Stimulated activated CD4-positive, alpha-beta T cell treated with anti-CD3 and anti-CD28 coated beads, Interleukin-1b, Interleukin-23, amount 100 ng/mL, for 4 hours (primary cell): Measurements from ENCODE around the gene LRRN2.
"Not testable (repeated sequence)": the region's sequence is repeated elsewhere in the genome, so short reads cannot be mapped to it uniquely, and the experiment has no call there.

Experiments
- DNase-seq, 2 donors: peaks; one replicate each; pipeline ENCODE4 v3.0.0-alpha.2; 2020; ENCODE audit warnings: low read depth in 2 of 2

LRRN2 gene

DNA sequence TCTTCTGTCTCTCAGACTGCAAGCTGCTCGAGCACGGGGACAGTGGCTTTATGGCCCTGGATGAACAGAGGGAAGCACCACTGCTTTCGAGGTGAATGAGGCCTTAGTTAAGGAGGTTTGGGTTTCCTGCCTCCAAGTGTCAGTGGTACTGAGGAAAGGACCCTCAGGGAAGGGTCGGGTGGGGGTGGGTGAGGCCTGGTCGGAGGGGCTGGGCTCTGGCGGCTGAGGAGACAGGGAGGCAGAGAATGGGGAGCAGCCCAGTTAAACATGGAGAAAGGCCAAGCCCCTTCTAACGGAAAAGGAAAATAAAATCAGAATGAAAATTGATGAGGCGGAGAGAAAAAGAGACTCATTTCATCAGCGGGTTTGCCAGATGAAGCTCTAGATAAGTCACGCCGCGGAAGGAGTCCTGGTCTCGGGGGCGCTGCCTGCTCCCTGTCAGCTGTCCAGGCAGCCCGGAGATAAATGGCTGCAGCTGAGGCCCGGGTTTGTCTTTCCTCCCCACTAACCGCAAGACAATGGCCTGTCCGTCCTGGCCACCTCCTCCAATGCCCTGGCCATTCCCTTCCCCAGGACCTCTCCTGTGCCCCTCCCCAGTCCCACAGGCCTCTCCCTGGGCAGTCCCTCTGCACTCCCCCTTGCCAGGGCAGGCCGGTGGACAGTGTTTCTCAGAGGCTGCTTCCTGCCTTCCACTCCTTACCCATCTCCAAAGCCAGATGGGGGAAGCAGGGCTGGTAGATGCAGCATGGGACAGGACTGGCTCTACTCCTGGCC, 55.2 kb downstream of the LRRN2 start:
- DNase-seq: no peak

DNA sequence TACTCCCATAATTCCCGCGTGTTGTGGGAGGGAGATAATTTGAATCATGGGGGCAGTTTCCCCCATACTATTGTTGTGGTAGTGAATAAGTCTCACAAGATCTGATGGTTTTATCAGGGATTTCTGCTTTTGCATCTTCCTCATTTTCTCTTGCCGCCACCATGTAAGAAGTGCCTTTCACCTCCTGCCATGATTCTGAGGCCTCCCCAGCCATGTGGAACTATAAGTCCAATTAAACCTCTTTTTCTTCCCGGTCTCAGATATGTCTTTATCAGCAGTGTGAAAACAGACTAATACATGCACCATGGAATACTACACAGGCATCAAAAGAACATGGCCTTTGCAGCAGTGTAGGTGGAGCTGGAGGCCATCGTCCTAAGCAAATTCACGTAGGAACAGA, 56.1 kb downstream of the LRRN2 start:
- DNase-seq: not testable (repeated sequence)

DNA sequence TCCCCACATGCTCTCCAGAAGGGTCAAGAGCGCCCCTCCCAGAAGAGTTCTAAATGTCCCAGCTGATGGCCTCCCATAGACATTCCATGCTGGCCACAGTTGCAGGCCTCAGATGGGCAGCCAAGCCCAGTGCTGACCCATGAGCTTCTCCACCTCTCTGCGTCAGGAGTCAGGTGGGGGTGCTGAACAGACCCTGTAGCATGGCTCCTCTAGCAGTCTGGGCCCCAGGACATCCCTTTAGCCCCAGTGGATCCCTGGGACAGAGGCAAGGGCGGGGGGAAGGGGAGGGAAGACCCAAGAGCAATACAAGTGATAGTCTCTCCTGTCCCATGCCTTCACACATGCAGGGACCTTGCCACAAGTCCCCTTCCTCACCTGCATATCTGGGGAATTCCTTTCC, 56.7 kb downstream of the LRRN2 start:
- DNase-seq: no peak

DNA sequence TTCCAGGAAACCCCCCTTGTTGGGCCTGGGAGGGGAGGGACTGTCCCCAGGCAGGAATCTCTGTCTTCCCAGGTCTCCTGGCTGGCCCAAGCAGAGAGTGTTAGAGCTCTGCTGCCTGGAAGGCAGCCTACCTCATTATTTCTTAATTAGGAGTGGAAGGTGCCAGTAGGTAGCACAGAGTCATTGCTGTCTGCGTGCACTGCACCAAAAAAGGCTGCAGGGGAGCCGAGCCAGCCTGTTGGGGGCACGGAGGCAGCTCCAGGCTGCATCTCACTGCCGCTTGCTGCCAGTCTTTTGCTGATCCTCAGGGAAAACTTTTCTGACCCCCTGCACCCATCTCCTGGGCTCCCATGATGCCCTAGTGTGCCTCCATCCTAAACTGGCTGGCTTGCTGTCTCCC, 58.1 kb downstream of the LRRN2 start:
- no peak for DNase-seq

DNA sequence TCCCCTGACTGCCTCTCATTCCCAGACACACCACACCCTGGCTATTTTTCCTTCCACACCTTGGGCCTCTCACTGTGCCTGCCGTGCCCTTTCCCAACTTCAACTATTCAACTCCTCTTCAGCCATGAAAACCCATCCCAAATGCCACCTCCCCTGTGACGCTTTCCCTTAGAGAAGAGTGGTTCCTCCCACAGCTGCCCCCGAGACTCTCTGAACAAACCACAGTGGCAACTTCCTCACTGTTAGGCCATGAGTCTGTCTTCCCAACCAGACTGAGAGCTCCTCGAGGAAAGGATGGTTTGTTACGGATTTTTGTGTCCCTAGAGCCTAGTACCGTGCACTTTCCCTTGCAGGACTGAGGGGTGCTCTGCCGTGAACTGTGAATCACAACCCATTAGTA, 59.2 kb downstream of the LRRN2 start:
- DNase-seq: no peak

DNA sequence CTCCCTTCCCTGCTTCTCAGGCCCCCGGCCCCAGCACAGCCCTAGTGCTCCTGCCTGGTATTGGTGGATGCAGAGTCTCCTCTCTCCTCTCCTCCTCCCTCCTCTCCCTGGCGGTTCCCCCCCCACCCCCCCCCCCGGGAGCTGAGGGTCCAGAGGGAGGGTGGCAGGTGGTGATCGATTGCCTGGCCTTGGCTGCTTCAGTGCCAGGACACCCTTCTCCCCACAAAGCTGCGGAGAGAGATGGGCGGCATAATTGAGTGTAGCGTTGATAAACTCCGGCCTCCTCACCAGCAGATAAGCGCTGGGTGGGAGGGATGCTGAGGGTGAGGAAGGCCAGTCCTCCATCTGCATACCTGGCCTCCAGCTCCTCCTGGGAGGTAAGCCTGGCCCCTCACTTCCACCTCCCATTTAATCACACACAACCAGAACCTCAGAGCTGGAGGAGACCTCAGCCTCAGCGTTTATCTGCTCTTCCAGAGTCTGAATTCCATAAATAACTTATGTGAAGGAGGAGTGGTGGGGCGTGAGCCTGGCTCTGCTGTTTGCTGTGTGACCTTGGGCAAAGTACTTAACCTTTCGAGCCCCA, 60.8 kb downstream of the LRRN2 start:
- no peak for DNase-seq

DNA sequence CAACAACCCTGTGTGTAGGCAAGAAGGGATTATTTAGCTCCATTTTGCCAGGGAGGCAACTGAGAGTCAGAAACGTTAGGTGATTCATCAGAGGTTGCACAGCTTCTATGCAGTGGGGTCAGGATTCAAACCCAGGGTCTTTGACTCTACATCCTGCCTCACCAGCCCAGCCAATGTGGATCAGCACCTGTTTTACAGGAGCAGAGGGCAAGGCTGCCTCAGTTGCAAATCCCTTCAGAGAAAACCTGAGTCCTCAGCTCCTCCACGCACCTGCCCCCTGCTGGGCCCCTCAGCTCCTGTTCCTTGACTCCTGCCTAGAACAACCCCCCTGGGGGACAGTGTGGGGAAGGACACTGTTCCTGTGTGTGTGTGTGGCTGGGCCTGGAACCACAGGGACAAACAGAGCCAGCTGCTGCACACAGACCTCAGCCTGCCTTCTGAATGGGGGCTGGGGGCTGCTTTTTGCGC, 61.6 kb downstream of the LRRN2 start:
- DNase-seq: no peak

DNA sequence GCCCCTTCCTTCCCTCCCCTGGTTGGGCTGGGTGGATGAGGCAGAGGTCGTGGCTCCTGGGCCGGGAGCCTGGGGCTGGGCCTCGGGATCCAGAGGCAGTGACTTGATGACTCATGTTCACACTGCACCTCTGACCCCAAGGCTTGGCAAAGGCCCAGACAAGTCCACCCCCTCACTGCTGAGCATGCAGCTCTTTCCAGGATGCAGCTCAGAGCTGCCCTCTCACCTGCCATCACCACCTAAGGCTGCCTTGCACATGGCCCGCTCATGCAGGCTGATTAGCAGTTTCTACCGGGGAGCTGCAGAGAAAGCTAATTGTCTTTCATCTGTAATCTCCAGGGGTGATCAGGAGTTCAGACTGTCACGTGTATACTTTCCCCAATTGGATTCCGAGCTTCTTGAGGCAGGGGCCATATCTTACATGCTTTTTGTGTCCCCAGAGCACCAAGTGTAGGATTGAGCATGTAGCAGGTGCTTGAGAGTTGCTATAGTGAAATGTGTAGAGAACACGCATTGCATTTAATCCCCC, 62.1 kb downstream of the LRRN2 start:
- DNase-seq: no peak

DNA sequence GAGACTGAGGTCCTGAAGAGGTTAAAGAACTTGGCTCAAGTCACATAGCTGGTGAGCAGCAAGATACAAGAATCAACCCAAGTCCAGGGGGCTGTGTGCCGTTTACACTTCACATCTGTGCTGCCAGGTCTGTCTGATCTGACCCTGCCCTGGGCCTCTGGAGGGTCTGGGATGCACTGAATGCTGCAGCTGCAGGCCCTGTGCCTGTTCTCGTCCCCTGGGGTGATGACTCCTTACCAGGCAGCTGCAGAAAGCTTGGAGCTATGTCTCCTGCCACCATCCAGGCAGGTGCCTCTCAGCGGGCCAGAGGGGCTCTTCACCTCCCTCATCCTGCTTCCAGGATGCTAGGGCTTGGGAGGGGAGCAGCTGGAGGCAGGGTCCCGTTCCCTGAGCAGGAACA, 63.5 kb downstream of the LRRN2 start:
- no peak for DNase-seq

DNA sequence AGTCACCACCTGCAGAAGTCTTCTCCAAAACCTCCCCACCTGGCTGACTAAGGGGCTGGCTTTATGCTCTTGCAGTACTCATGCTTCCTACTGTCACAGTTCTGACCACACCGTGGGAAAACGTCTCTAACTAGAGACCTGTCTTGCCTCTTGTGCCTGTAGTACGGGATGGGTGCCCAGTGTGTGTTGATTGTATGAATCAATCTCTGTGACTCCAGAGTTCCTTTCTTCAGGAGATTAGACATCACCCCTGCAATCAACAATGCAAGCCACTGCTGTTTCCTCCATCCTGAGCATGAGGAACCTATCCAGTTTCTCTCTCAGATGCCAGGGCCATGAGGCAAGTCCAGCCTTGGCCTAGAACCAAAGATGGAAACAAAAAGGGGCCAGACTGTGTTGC, 64.1 kb downstream of the LRRN2 start:
- DNase-seq: no peak

DNA sequence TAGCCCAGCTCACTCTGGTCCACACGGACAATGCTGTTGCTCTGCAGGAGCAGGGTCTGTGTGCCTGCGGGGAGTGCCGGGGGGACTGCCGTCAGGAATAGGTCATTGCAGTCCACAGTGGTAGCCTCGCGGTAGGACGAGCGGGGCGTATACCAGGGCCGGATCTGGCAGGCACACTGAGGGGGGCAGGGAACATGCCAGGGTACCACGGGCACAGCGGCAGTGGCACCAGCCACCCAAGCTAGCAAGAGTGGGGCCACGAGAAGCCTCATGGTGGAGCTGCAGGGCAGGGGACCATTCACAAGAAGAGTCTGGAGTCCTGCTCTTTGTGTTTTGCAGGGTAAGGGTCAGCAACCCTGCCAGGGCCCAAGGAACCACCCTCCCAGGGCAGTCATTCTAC, 65.8 kb downstream of the LRRN2 start:
- no peak for DNase-seq

DNA sequence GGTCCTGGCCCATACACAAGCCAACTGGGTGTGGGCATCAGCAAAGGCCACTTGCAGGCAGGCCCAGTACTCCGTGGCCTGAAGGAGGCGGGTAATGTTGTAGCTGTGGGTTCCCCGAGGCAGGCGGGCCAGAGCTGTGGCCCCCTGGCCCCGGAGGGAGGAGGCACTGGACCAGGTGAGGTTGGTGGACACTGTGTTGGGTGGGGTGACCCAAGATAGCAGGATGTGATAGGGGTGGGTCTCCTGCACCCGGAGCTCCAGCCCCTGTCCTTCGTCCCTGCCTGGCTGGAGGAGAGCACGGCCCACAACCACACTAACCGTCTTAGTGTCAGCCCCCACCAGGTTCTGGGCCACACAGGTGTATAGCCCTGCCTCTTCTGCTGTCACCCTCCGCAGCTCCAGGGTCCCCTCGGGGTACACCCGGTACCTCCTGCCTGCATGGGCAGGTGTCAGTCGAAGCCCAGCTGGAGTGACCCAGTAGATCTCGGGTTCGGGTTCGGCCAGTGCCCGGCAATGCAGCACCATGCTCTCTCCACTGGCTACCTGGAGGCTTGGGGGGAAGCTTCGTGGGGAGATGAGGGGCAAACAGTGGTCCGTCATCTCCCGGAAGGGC, 67.3 kb downstream of the LRRN2 start:
- DNase-seq: no peak

DNA sequence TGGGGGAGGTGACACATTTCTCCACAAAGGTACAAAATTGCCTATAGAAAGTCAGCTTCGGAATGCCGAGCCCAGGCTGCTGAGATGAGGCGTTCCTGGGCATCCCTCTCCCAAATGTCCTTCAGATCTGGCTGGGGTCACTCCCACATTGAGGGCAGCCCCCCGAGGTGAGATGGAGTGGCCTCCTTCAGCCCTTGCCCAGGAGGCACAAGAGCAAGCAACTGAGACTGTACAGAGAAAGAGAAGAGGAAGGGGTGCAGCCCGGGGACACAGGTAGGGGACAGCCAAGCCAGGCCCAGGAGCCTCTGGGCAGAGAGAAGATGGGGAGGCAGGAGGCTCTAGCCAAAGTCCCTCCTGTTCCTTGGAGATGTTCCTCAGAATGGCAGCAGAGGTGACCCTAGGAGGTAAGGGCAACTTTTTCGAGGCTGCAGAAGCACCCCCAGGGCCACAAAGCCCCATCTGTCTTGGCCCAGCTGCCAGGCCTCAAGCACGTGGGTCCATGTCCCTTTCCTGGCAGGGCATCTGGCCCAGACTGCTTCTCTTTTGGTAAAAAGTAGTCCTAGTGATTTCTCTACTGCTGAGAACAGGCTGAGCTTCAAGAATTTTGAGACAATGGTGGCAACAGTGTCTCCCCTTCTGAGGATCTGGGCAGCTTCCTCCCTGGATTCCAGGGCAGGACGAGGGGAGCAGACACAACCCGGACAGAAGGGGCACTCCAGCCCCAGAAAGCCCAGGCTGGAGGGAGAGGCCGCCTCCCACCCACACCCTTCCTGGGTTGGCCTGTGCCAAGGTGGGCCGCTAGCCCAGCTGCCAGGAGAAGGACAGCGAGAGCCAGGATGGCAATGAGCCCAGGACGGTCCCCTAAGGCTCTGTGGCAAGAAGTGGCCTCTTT, 68.0 kb downstream of the LRRN2 start:
- DNase-seq: no peak

DNA sequence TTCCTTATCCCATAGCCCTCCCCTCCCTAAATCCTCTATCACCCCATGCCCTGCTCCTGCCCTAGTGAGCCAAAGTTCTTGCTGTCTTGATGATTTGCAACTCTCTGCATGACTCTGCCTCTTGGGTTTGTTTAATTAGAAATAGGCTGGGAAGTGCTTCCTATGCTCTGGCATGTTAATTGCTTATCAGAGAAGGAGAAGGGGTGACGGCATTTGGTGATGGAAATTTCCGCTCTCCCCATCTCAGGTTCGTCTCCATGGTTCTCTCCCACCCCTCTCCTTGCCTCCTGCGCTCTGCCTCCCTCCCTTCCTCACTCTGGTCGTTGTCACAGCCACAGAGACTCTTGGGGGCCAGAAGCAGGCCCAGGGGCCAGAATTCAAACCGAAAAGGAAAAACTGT, 68.9 kb downstream of the LRRN2 start:
- DNase-seq: no peak

DNA sequence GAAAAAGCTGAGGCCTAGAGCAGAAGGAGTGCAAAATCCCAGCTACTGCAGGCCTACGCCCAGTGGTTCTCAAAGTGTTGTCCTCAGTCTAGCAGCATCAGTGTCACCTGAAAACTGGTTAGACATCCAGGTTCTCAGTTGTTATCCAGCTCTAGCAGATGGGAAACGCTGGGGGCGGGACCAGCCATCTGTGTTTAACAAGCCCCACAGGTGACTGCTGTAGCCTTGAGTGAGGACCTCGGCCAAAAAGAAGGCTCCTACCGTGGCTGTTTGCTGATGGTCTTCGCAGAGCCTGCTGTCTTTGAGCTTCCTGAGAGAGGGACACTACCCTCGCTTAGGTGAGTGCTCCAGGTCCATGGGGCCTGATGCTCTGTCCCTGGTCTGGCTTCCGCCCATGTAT, 69.7 kb downstream of the LRRN2 start:
- DNase-seq: no peak

DNA sequence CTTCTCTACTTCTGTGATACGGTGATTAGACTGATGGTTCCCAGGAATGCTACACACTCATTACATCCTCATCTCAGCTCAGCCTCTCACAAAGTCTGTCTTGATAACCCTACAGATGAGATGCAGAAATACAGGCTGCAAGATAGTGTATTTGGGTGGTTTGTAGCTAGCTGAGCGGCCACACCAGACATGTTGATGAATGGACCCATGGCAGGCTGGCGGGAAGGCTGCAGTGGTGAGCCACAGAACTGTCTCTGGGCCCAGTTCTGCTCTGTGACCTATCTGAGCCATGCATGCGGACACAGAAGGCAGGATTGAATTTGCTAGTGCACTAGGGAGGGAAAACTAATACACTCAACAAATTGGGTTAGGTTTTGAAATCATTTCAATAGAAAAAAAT, 71.9 kb downstream of the LRRN2 start:
- DNase-seq: no peak

DNA sequence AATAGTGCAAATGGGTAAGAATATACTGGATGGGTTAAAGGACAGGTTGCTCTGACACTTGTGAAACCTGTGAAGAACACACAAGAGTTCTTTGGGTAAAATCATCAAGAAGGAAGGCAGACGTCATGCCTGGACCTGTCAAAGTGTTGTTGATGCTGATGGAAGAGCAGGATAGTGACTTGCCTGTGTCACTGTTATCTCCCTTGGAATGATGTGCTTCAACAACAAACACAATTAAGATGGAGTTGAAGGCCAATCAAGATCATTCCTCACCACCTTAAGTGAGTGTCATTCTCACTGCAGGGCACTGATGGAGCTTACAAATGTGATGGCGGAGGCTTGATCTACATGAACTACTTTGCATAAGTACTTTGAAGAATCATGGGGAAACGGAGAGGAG, 73.2 kb downstream of the LRRN2 start:
- no peak for DNase-seq

DNA sequence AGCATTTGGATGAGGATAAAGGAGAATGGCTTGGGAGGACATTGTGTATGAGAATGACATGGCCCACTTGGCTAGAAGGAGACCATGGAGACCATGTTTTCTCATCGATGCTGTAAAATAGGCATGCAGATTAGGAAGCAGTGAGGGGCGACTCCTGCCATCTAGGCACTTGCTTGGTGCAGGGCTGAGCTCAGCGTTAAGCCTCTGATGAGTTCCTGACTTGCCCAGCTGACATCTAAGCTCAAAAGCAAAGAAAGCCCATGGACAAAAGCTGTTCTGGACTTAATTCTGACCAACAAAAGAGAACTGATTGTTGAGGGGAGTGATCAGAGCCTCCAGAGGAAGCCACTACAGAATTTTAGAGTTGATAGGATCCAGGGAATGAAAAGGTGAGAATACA, 74.5 kb downstream of the LRRN2 start:
- DNase-seq: no peak

DNA sequence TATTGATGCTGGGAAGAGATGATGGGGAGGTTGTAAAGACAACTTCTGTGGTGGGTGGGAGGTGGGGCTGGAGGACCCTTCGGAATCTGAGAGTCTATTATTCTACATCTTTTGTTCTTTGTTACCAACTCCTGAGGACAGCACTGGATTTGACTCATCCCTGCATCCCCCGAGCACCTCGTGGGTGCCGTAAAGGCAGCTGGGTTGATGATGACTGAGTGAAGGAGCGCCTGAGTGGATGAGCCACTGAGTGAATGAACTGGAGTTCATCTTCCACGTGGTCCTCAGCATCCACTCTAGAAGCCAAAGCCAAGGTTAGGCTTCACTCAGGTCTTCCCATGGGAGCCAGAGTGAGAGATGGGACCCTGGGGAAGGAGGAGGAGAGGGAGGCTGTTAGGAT, 77.6 kb downstream of the LRRN2 start:
- no peak for DNase-seq

DNA sequence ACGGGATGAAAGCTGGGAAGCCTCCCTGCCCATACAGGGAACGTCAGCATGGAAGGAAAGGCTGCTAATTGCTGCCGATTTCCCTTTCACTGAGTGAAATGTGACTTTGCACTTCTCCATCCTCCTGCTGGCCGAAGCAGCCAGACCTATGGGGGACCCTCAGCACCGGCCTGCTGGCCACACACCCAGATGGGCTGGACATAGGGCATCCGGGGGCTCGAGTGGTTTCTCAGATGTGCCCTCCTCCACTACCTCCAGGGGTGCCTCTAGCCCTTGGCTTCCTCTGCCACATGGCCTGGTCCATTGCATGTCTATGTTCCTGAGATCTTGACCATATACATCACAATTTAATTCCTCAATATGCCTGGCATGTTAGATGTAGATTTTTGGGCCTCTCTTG, 79.7 kb downstream of the LRRN2 start:
- DNase-seq: no peak

DNA sequence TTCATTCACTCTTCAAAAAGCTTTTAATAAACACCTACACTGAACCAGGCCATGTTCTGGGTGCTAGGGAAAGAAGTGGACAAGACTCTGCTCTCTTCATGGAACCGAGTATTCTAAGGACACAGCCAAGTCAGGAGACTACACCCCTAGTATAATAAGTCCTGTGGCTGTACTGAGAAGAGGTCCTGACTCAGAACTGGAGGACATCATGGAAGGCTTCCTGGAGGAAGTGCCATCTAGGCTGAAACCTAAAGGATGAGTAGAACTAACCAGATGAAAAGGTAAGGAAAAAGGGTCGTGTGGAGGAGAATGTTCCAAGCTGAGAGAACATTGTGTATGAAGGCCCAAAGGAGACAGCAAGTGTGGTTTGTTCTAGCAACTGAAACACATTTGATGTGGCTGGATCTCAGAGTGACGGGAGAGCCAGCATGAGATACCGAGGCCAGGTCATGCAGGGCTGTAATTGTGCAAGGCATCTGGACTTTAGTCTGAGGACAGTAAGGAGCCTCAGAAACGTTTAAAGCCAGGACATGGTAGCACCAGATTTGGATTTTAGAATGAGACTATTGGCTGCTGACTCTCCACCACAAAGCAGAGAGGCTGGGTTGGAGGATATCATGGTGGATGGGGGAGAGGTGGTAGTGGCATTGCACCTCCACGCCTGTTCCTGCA, 82.5 kb downstream of the LRRN2 start:
- no peak for DNase-seq
